IPS-20b (cell line): ENCODE results near the gene NARS2.
"Not testable (repeated sequence)": the region's sequence is repeated elsewhere in the genome, so short reads cannot be mapped to it uniquely, and the experiment has no call there.

ENCODE experiments used
- H3K27ac ChIP-seq: one replicate; pipeline ENCODE4 v1.5.1; 2013; ENCODE audit warnings: low read length
- H3K27me3 ChIP-seq: 2 replicates; pipeline ENCODE4 v1.6.1; 2013; ENCODE audit warnings: mild to moderate bottlenecking, low read length, inconsistent platforms; ENCODE audit not compliant: insufficient read depth
- H3K36me3 ChIP-seq: 2 replicates; pipeline ENCODE4 v1.6.1; 2013; ENCODE audit warnings: low read depth, mild to moderate bottlenecking, inconsistent platforms, low read length, moderate library complexity; ENCODE audit not compliant: insufficient read depth
- H3K4me1 ChIP-seq: 2 replicates; pipeline ENCODE4 v1.6.1; 2013; ENCODE audit warnings: mild to moderate bottlenecking, control low read depth, inconsistent platforms, low read length, moderate library complexity; ENCODE audit not compliant: insufficient read depth
- H3K4me3 ChIP-seq: 2 replicates; pipeline ENCODE4 v1.5.1; 2013; ENCODE audit warnings: mild to moderate bottlenecking, low read length, inconsistent platforms
- H3K9ac ChIP-seq: 2 replicates; pipeline ENCODE4 v1.6.1; 2013; ENCODE audit warnings: low read depth, mild to moderate bottlenecking, inconsistent platforms, low read length, moderate library complexity
- H3K9me3 ChIP-seq: 2 replicates; pipeline ENCODE4 v1.6.1; 2013; ENCODE audit warnings: mild to moderate bottlenecking, low read depth, low read length, inconsistent platforms; ENCODE audit not compliant: insufficient read depth

Gene NARS2

GRCh38 chr11:78557236-78557635 is 17.4 kb downstream of the NARS2 start:
- no peaks in the 10 kb centered on the region for H3K27me3 ChIP-seq
- no peak overlapping the region for H3K27ac ChIP-seq
- no peak overlapping the region for H3K9ac ChIP-seq
- H3K4me3 ChIP-seq = no peak overlapping the region
- peaks cover 19% of the 10 kb centered on the region for H3K4me1 ChIP-seq
- peaks cover 56% of the 10 kb centered on the region for H3K36me3 ChIP-seq
- H3K9me3 ChIP-seq = no peaks in the 10 kb centered on the region

GRCh38 chr11:78555592-78555991 is 19.1 kb downstream of the NARS2 start:
- Histone ChIP-seq H3K27ac (no peak overlapping the region), H3K36me3 (peaks cover 54% of the 10 kb centered on the region), H3K9ac (no peak overlapping the region), H3K4me1 (peaks cover 19% of the 10 kb centered on the region), H3K27me3 (no peaks in the 10 kb centered on the region), H3K4me3 (no peak overlapping the region), H3K9me3 (no peaks in the 10 kb centered on the region)

- Histone ChIP-seq H3K9me3 (no peaks in the 10 kb centered on the region), H3K9ac (no peak overlapping the region), H3K27ac (no peak overlapping the region), H3K4me1 (peaks cover 32% of the 10 kb centered on the region), H3K27me3 (no peaks in the 10 kb centered on the region), H3K4me3 (no peak overlapping the region), H3K36me3 (peaks cover 33% of the 10 kb centered on the region)
Measured at GRCh38 chr11:78552881-78553280, 21.8 kb downstream of the NARS2 start.

GRCh38 chr11:78552139-78552538 is 22.5 kb downstream of the NARS2 start:
- not testable (repeated sequence) for H3K27me3 ChIP-seq, H3K27ac ChIP-seq, H3K4me3 ChIP-seq, H3K9me3 ChIP-seq, H3K9ac ChIP-seq
- Histone ChIP-seq H3K36me3 (peaks cover 31% of the 10 kb centered on the region), H3K4me1 (peaks cover 30% of the 10 kb centered on the region)

DNA sequence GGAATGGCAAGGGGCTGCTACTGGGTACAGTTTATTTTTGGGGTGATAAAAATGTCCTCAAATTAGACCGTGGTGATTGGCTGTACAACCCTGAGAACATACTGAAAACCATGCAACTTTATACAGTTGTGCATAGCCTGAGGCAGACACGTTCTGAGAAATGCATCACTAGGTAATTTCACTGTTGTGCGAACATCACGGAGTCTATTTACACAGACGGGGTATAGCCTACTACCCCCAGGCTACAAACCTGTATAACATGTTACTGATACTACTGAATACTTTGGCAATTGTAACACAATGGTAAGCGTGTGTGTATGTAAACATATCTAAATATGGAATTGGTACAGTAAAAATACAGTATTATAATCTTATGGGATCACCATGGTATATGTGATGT is 23.6 kb downstream of the NARS2 start:
- Histone ChIP-seq H3K4me3 (no peak overlapping the region), H3K9me3 (no peaks in the 10 kb centered on the region), H3K36me3 (peaks cover 20% of the 10 kb centered on the region), H3K4me1 (peaks cover 28% of the 10 kb centered on the region), H3K27me3 (no peaks in the 10 kb centered on the region), H3K9ac (peak overlapping the region; percentile 62; the same call in 1 of the 2 replicates), H3K27ac (peak overlapping the region; percentile 75)

DNA sequence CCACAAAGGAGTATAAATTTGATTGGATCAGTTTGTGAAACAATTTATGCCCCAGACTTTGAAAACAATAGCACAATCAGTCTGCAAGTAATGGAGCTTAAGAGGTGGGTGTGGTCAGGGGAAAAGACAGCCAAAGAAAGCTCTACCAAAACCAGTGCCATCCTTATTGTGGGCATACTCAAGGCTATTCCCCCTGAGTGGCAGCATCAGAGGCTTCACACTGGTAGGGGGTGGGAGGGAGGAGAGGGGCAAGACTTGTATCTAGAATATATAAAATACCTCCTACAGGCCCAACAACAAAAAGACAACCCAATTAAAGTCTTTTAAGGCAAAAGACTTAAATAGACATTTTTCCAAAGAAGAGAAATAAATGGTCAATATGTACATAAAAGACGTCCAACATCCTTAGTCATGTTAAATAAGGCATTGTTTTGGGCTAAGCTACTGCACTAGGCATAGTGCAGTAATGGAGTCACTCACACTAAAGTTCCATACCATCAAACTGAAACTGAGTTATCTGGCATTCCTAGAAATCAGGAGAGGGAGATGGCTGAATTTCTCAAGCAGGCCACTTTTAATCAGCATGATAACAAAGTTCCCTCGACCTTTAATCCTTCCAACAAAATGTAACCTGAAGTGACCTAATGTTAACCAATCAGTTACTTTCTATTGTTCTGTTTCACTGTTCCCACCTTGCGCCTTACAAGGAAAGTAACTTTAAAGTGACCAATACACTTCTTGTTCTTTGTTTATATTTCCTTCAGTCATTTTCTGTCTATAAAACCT is 24.8 kb downstream of the NARS2 start:
- peaks cover 8% of the 10 kb centered on the region for H3K36me3 ChIP-seq
- H3K27ac ChIP-seq = peak overlapping the region; percentile 75

DNA sequence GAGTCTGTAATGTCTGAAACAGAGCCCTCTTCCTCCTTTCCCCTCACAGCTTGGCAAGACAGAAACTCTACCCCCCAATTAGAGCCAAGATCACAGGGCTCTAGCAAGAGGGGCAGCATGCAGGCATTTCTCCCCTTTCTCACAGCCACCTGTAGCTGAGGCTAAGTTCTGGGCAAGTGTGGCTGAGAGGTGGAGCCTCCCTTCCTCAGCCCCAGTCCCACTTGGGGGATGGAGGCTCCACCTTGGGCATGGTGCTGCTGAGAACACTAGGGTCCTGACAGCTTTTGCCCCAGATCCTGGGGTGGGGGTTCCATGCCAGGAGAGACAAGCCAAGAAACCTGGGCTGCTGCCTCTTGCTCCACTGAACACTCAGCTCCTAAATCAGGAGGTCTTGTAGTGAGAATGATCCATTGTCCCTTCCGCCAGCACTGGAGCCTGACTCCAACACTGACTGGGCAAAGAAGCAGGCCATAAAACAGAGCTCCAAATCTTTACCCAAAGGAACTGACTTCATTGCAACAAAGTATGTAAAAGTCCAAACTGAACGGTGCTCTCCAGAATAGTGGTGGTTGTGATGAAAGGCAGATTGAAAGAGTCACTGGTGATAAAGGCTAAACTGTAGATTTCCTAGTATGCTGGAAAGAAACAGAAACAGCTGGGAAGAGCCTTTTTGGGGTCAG is 25.6 kb downstream of the NARS2 start:
- H3K4me3 ChIP-seq = no peak overlapping the region
- H3K4me1 ChIP-seq = peaks cover 28% of the 10 kb centered on the region
- H3K9me3 ChIP-seq = no peaks in the 10 kb centered on the region
- H3K27me3 ChIP-seq = no peaks in the 10 kb centered on the region
- H3K27ac ChIP-seq = no peak overlapping the region
- H3K36me3 ChIP-seq = peaks cover 4% of the 10 kb centered on the region; the same call in 1 of the 2 replicates
- H3K9ac ChIP-seq = peak overlapping the region; percentile 46; the same call in 1 of the 2 replicates

More for the DNA sequence above, 24.8 kb downstream of the NARS2 start:
- no peaks in the 10 kb centered on the region for H3K9me3 ChIP-seq
- no peaks in the 10 kb centered on the region for H3K27me3 ChIP-seq
- peaks cover 28% of the 10 kb centered on the region for H3K4me1 ChIP-seq
- peak overlapping the region; percentile 62; the same call in 1 of the 2 replicates for H3K9ac ChIP-seq
- peak overlapping the region; percentile 47 for H3K4me3 ChIP-seq

DNA sequence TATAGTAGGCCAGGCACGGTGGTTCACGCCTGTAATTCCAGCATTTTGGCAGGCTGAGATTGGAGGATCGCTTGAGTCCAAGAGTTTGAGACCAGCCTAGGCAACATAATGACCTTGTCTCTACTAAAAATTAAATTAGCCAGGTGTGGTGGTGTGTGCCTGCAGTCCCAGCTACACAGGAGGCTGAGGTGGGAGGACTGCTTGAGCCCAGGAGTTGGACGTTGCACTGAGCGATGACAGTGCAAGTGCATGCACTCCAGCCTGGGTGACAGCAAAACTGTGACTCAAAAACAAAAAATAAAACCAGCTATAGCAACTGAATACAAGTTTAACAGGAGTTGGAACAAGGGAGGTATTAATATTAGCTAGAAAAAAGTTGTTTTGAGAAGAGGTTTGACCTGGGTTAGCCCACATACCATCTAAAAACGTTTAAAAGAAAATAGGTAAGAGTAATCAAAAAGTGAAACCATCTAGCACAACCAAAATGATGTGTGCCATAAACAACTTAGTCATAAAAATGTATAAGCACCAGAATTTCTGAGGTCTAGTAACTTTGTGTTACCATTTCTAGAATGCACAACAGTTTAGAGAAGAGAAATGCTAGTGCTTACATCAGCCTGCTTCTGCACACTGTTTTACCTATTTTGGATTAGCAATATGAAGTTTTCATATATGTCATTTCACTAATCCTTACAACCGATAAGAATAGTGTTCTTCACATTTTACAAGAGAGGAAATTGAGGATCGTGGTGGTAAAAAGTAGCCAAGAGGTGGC is 26.5 kb downstream of the NARS2 start:
- peaks cover 4% of the 10 kb centered on the region; the same call in 1 of the 2 replicates for H3K36me3 ChIP-seq
- no peak overlapping the region for H3K27ac ChIP-seq
- H3K9me3 ChIP-seq = no peaks in the 10 kb centered on the region
- H3K27me3 ChIP-seq = no peaks in the 10 kb centered on the region
- H3K4me3 ChIP-seq = no peak overlapping the region
- no peak overlapping the region for H3K9ac ChIP-seq
- H3K4me1 ChIP-seq = peaks cover 28% of the 10 kb centered on the region

DNA sequence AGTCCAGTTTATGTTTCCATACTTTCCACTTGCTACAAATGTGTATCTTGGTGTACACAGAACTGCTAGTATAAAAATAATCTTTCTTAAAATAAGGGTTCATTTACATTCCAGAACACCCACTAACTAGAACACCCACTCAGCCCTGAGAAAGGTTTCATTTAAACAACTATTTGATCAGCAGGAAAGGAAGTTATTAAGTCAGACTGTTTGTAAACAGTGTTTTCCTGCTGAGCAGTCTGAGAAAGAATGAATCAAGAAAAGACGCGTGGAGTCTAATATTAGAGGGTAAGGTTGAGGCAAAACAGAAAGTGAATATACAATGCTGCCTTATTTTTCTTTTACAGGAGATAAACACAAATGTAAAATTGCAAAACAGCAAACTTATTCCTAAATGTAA is 32.7 kb downstream of the NARS2 start:
- no peaks in the 10 kb centered on the region for H3K4me1 ChIP-seq
- no peaks in the 10 kb centered on the region for H3K27me3 ChIP-seq
- H3K27ac ChIP-seq = no peak overlapping the region
- no peak overlapping the region for H3K4me3 ChIP-seq
- no peak overlapping the region for H3K9ac ChIP-seq
- H3K9me3 ChIP-seq = no peaks in the 10 kb centered on the region
- H3K36me3 ChIP-seq = peaks cover 13% of the 10 kb centered on the region

DNA sequence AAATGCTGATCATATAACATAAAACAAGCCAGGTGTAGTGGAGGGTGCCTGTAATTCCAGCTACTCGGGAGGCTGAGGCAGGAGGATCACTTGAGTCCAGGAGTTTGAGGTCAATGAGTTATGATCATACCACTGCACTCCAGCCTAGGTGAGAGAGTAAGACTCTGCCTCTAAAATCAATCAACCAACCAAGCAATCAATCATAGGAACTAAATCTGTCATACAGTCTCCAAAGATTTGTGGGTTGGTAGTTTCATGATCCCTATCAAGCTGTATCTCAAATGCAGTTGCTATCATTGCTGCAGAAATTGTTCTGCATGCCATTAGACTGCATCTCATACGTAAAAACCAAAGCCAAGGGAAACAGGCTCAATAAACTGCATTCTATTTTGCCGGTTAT is 33.1 kb downstream of the NARS2 start:
- peaks cover 18% of the 10 kb centered on the region for H3K36me3 ChIP-seq
- no peaks in the 10 kb centered on the region for H3K27me3 ChIP-seq
- H3K9ac ChIP-seq = no peak overlapping the region
- no peak overlapping the region for H3K27ac ChIP-seq
- no peaks in the 10 kb centered on the region for H3K9me3 ChIP-seq
- no peak overlapping the region for H3K4me3 ChIP-seq
- no peaks in the 10 kb centered on the region for H3K4me1 ChIP-seq

GRCh38 chr11:78540256-78540655 is 34.4 kb downstream of the NARS2 start:
- H3K27ac ChIP-seq = no peak overlapping the region
- H3K9me3 ChIP-seq = no peaks in the 10 kb centered on the region
- peaks cover 18% of the 10 kb centered on the region for H3K36me3 ChIP-seq
- no peaks in the 10 kb centered on the region for H3K27me3 ChIP-seq
- no peak overlapping the region for H3K9ac ChIP-seq
- H3K4me3 ChIP-seq = no peak overlapping the region
- H3K4me1 ChIP-seq = no peaks in the 10 kb centered on the region
